Measurements from ENCODE around the gene PPP1R7. TPM values are rescaled to one million over a fixed set of nuclear protein-coding genes. Genes with fewer than 3 reads are reported as not detected.
"Not testable (repeated sequence)": the region's sequence is repeated elsewhere in the genome, so short reads cannot be mapped to it uniquely, and the experiment has no call there.

The PPP1R7 gene, protein sequence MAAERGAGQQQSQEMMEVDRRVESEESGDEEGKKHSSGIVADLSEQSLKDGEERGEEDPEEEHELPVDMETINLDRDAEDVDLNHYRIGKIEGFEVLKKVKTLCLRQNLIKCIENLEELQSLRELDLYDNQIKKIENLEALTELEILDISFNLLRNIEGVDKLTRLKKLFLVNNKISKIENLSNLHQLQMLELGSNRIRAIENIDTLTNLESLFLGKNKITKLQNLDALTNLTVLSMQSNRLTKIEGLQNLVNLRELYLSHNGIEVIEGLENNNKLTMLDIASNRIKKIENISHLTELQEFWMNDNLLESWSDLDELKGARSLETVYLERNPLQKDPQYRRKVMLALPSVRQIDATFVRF
- polyA plus RNA-seq (ENCODE audit: insufficient read length in 3 of 3) = 10 to 100 TPM; 85.1 to 87.5 (median 86.1) TPM

- peak; percentile 83 to 90 (median 86) for DNase-seq (ENCODE audit: low read depth in 3 of 3, low spot score in 2 of 3)
These were observed at the start of gene PPP1R7 for GRCh38 chr2:241149925-241150659. TSS of gene PPP1R7 (plus strand) at chr2:241150467. CDS start at chr2:241150496, 29 bp downstream.

DNA sequence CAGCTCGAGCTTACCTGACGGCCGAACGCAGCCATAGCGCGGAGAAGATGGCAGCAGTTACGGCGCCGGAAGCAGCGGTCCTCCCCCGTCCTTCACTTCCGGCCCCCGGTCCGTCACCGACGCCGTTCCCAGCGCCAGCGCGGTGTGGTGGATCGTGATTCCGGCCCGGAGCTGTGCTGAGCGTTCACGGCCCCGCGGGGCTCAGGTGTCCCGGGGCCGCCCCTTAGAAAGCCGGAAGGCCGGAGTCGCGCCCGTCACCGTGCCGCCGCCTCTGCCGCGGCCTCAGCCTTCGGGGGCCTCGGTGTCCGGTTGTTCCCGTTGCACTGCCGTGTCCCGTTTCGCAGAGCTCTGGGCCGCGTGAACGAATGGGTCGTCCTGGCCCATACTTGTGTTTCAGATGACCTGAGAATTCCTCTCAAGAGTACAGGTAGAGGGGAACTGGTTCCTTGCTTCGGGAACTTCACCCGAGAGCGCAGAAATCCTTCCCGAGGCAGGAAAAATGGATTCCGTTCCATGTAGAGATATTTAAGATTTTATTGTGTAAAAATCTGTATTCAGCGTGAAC, 47.9 kb upstream of the PPP1R7 start, which contains the start of gene MTERF4:
MTERF4 (minus strand) TSS at position 49 of the 565 bp plus-strand sequence; CDS start at position 35, 14 bp downstream.
- DNase-seq (ENCODE audit: low read depth in 3 of 3, low spot score in 2 of 3) = peak; percentile 63 to 78 (median 69)

DNA sequence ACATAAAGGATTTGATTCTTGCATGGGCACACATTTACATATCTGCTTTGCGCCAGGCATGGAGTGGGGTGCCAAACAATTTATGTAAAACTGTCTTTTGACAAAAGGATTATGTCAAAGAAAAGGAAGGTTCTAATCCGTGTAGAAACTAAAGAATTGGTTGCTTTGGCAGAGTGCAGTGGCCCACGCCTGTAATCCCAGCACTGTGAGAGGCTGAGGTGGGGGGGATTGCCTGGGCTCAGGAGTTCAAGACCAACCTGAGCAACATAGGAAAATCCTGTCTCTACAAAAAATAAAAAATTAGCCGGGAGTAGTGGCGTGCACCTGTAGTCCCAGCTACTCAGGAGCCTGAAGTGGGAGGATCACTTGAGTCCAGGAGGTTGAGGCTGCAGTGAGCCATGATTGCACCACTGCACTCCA, 47.1 kb upstream of the PPP1R7 start:
- DNase-seq (ENCODE audit: low read depth in 3 of 3, low spot score in 2 of 3) = no peak

GRCh38 chr2:241104611-241105010, 45.7 kb upstream of the PPP1R7 start:
- not testable (repeated sequence) for DNase-seq (ENCODE audit: low read depth in 3 of 3, low spot score in 2 of 3)

DNA sequence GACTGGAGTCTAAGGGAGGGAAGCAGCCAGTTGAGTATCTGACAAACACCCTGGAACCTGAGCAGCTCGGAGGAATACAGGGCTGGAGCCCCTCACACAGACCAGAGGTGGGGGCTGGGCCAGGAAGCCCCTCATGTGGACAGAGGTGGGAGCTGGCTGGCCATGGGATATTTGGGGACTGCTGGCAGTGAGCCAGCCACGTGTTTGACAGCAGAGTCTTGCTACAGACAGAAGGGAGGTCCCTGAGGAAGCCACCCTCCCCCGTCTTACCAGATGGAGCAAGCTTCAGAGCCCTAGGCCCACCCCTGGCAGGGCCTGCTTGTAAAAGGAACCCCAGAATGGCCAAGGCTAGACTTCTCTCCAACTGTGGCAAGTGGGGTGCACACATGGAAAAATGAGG, 44.6 kb upstream of the PPP1R7 start:
- DNase-seq (ENCODE audit: low read depth in 3 of 3, low spot score in 2 of 3) = no peak

DNA sequence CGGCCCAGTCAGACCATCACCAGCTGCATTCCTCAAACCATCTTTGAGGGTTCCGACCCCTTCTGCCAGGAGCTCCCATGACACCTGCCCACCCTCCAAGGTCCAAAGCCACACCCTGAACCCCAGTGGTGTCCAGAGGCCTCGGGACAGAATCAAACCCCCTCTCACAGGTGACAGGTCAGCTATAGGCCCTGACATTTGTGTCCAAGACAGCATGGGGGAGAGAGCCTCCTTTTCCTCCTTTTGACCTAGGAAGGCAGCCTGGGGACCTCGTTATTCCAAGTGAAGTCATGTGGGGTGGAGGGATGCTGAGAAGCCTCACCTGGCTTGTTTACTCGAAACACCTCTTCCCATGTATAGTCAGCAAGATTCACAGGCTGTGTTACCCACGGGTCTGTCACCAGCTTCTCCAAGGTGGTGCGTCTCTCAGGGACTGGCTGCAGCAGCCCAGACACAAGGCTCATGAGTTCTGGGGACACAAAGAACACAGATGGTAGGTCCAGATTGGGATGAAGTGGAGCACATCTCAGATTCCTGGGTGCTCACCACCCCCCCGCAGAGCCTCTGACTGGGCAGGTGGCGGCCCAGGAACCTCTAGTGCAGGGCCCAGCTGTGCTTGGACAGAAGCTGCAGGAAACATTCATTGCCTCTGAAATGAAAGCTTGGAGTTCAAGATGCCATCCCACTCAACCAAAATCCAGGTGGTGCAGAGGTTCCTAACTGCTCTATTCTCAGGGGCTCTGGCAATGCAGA, 43.1 kb upstream of the PPP1R7 start:
- no peak for DNase-seq (ENCODE audit: low read depth in 3 of 3, low spot score in 2 of 3)

DNA sequence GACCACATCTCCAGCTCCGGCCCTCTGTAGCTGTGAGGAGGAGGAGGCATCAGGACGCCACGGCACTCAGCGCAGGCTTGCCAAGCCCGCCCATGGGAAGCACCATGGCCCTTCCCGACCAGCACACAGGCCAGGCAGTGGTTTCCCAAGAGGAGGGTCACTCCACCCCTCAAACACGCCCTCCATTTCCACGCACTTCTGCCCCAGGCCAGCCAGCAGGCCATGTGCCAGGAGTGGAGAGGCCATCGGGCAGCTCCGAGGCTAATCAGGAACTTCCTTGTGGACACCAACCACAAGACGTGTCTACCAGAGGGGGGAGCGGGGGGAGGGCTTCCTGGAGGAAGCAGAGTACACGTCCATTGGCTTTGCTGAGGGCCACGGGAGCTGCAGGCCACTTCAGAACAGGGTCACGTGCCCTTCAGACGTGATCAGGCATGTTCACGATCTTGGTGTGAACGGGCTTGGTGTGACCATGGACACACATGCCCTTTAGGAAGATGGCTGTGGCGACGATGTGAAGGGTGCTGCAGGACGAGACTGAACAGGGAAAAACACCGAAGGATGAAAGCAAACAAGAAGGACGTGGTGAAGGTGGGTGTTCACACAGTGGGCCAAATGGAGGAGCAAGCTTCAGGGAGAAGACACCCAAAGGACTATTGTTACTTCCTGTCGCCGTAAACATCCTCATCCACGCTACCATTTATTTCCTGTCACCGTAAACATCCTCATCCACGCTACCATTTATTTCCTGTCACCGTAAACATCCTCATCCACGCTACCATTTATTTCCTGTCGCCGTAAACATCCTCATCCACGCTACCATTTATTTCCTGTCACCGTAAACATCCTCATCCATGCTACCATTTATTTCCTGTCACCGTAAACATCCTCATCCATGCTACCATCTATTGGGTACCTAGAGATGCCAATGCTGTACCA, 41.7 kb upstream of the PPP1R7 start:
- DNase-seq (ENCODE audit: low read depth in 3 of 3, low spot score in 2 of 3) = no peak

DNA sequence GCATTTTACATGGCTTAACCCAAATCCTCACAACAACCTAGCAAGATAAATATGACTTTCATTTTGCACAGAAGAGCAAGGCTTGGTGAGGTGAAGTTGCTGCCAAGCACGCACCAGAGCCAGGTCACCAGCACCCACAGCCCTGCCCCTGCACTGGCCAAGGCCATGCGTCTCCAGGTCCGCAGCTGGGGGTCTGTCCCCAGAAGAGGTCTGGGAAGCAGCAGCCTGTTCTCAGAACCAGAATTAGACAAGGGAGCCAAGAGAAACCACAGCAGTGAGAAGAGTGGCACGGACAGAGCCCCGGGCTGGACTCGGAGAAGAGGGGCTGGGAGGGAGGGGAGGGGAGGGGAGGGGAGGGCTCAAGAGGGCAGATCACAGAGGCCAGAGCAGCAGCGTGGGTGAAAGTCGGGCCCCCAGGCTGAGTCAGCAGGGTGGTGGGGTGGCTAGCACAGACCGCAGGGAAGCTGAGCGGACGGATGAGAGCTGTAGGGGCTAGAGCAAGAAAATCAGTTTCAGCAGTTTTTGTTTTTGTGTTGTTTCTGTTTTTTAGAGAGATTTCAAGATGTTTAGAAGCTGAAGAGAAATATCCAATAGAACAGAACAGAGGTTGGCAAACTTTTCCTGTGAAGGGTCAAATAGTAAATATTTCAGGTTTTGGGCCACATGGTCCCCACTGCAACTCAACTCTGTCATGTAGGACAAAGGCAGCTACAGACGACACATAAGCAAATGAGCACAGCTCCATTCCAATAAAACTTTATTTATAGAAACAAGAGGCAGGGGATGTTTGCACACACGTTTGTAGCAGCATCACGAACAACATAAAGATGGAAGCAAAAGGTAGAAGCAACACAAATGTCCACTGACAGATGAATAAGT, 40.8 kb upstream of the PPP1R7 start:
- no peak for DNase-seq (ENCODE audit: low read depth in 3 of 3, low spot score in 2 of 3)

DNA sequence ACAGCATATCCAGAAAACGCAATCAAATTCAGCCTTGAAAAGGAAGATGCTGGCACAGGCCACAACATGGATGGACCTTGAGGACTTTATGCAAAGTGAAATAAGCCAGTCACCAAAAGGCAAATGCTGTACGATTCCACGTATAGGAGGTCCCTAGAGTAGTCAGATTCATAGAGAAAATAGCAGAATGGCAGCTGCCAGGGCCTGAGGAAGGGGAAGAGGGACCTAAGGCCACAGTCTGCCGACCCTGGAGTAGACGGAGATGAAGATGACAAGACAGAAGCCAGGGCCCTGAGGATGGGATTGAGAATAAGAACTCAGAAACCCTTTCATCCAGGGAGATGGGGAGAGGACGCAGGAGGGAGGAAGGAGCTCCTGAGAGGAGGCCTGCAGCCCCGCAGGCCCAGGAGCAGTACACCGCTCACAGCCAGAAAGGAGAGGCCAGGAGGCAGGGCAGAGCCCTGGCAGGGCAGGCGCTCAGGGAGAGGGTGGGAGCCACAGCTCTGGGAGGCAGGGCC, 40.1 kb upstream of the PPP1R7 start:
- no peak for DNase-seq (ENCODE audit: low read depth in 3 of 3, low spot score in 2 of 3)

DNA sequence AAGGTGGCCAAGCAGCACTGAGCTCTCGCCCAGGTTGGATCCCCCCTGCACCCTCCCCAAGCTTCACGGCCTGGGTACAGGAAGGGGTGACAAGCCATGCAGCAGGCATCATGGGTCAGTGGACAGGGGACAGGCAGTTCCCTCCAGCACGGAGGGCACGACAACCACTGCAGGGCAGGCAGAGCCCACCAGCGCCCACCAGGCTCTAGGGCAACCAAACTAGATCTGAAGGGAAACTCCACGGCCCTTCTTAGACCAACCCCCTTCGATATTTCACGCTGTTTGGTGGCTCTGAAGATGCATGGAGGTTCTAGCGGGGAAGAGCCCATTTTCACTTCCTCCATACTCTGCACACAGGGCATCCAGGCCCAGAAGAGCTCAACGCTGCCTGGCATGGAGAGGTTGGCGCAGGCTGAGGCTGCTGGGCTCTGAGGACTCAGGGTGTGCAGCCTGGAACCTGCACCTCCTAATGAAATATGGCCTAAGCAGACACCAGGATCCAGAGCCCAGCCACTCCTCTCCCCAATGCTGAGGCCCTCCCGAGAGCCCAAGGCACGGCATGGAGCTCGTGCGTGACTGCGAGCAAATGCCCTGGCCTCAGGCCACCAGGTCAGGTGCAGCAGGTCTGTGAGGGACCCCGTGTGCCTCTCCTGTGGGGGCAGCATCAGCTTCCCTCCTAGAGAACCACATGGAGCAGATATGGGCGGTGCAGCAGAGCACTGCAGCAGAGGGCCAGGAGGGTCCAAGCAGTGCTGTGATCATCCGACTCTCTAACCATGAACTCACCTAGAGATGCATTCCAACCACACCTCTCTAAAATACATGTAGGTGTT, 39.4 kb upstream of the PPP1R7 start:
- DNase-seq (ENCODE audit: low read depth in 3 of 3, low spot score in 2 of 3) = no peak

DNA sequence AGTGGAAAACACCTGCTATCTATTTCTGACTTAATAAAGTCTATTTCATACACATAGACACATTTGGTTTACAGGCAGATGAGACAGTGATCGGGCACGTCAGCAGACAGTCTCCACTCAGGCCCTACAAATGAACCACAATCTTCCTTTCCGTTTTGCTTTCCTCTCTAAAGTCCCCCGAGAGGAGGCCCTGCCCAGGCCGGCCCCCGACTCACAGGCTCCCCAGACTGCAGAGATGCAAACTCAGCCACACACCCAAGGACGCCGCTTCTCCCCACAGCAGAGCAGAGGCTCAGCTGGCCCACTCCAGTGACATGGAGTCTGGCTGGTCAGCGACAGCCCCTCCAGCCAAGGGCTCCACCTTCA, 38.8 kb upstream of the PPP1R7 start:
- DNase-seq (ENCODE audit: low read depth in 3 of 3, low spot score in 2 of 3) = no peak

- no peak for DNase-seq (ENCODE audit: low read depth in 3 of 3, low spot score in 2 of 3)
These were observed 38.2 kb upstream of the PPP1R7 start for GRCh38 chr2:241112046-241112445.

DNA sequence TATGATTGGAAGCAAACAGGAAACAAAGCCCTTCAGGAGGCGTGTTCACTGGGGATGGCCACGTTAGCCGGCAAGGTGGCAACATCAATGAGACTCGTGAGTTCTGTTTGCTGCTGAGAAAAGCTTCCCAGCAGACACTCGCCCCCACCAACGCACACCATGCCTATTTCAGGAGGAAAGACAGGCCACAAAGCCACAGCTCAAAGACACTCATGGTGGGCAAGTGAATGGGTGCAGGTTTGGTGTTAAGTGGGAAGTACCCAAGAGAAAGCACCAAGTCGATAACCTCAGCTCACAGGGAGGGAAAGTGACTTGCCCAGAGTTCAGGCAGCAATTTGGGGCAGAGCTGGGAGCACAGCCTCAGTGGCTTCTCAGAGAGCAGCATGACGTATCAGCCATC, 37.7 kb upstream of the PPP1R7 start:
- no peak for DNase-seq (ENCODE audit: low read depth in 3 of 3, low spot score in 2 of 3)

- DNase-seq (ENCODE audit: low read depth in 3 of 3, low spot score in 2 of 3) = no peak
These were observed 35.4 kb upstream of the PPP1R7 start for GRCh38 chr2:241114836-241115235.

DNA sequence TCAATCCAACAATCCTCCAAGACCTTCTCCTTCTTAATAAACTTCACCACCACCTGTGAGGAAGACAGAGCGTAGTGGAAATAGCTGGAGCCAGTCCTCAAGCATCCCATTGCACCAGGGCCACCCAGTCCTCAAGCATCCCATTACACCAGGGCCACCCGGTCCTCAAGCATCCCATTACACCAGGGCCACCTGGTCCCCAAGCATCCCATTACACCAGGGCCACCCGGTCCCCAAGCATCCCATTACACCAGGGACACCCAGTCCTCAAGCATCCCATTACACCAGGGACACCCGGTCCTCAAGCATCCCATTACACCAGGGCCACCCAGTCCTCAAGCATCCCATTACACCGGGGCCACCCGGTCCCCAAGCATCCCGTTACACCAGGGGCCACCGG, 34.9 kb upstream of the PPP1R7 start:
- no peak for DNase-seq (ENCODE audit: low read depth in 3 of 3, low spot score in 2 of 3)

DNA sequence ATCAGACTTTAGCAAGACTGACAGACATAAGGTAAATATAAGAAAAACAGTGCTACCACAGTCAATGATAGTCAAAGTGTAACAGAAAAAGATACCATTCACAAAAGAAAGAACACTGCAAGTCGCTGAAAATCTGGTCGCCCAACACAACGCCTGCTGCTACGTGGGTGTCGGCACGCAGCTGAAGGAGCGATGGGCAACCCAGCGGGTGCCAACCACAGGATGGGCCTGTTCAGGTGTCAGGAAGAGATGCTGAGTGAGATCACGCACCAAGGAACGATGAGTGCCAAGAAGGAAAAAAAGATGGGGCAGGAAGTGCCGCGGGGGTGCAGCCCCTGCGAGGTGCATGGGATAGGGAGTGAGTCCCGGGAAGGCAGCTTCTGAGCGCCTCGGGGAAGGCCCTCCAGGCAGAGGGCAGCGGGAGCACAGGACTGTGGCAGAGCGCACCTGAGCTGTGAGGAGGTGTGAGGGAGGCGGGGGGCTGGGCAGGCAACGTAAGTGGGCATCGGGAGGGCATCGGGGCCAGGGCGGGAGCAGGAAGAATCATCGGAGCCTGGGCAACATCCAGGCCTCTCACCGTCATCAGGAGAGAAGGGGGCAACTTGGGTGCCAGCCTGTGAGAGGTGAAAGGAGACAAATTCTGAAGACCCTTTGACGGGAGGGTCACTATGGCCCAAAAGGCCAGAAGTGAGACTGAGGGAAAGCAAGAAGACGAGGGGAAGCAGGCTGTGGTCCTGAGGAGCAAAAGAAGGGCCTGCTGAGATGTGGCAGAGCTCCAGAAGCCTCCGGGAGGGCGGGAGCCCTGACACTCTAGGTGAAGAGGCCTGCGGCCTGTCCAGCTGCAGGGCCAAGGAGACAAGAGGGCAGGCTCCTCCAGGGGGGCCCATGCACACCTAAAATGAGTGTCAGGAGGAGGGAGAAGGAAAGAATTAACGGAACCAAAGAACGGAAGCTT, 33.4 kb upstream of the PPP1R7 start:
- no peak for DNase-seq (ENCODE audit: low read depth in 3 of 3, low spot score in 2 of 3)
